ENCODE measurements around the gene DUSP7.

GRCh38 chr3:52094571-52095485 is 38.5 kb upstream of the DUSP7 start:
- no peak for TF ChIP-seq CTCF (conservative IDR thresholded peaks at IDR 0.05; ENCODE audit: low read depth, low read length)
- TF ChIP-seq EZH2phosphoT487 (IDR thresholded peaks at IDR 0.05; ENCODE audit: borderline replicate concordance, low read length) = no peak
